Neural cell (in vitro differentiated cells): ENCODE data around the gene CELA3B.
"Not testable (repeated sequence)": the region's sequence is repeated elsewhere in the genome, so short reads cannot be mapped to it uniquely, and the experiment has no call there.

Experiments
- CTCF ChIP-seq: fragments of 450-650 bp; IDR thresholded peaks from 2 replicates; pipeline ENCODE4 v1.5.1; 2014; ENCODE audit warnings: antibody characterized with exemption, mild to moderate bottlenecking, moderate library complexity; ENCODE audit not compliant: poor library complexity, severe bottlenecking
- EP300 ChIP-seq: fragments of 450-650 bp; conservative IDR thresholded peaks from 2 replicates; pipeline ENCODE4 v1.6.1; 2014; ENCODE audit warnings: antibody characterized with exemption, mild to moderate bottlenecking, moderate library complexity; ENCODE audit not compliant: poor library complexity, severe bottlenecking
- EZH2 ChIP-seq: fragments of 200-600, 300-800 bp; shearing (Covaris generic), sonication (generic); IDR thresholded peaks from 2 replicates; pipeline ENCODE4 v1.6.1; 2014; ENCODE audit warnings: antibody characterized with exemption, low read length, borderline replicate concordance, mild to moderate bottlenecking; ENCODE audit not compliant: insufficient read depth, poor library complexity, severe bottlenecking
- RAD21 ChIP-seq: fragments of 450-650 bp; conservative IDR thresholded peaks from 2 replicates; pipeline ENCODE4 v1.6.1; 2014; ENCODE audit warnings: antibody characterized with exemption, mild to moderate bottlenecking, moderate library complexity
- REST ChIP-seq: IDR thresholded peaks from 2 replicates; pipeline ENCODE4 v1.6.1; 2012; ENCODE audit warnings: borderline replicate concordance
- SMC3 ChIP-seq: fragments of 450-650 bp; conservative IDR thresholded peaks from 2 replicates; pipeline ENCODE4 v1.6.1; 2014; ENCODE audit warnings: antibody characterized with exemption, mild to moderate bottlenecking, moderate library complexity; ENCODE audit not compliant: poor library complexity
- TAF1 ChIP-seq: IDR thresholded peaks from 2 replicates; pipeline ENCODE4 v1.6.1; 2012; ENCODE audit warnings: low read depth

GRCh38 chr1:21997891-21998623 lies 21.2 kb downstream of the CELA3B start:
- not testable (repeated sequence) for TF ChIP-seq REST, CTCF, RAD21, TAF1, EZH2, SMC3, EP300
